ENCODE measurements around the gene MGAT3.
"Not testable (repeated sequence)": the region's sequence is repeated elsewhere in the genome, so short reads cannot be mapped to it uniquely, and the experiment has no call there.

Gene MGAT3

GRCh38 chr22:39504071-39504470 is 47.3 kb downstream of the MGAT3 start:
- Histone ChIP-seq H3K9me3 (ENCODE audit: control insufficient read depth, low read length) (no peaks in the 10 kb centered on the region), H3K4me1 (ENCODE audit: control insufficient read depth, insufficient read depth, low read length, poor library complexity, severe bottlenecking) (peaks cover 6% of the 10 kb centered on the region), H3K27ac (ENCODE audit: low read depth, low read length, severe bottlenecking) (no peak overlapping the region), H3K4me3 (ENCODE audit: extremely low read depth, insufficient read depth, low read length, poor library complexity, severe bottlenecking) (no peak overlapping the region), H3K36me3 (ENCODE audit: control insufficient read depth, insufficient read depth, low read length) (peaks cover 55% of the 10 kb centered on the region)
- 96 to 99% methylated on average over 14 to 15 of the region's 16 CpGs for WGBS, 2 experiments (ENCODE audit: insufficient coverage in 2 of 2)

- not testable (repeated sequence) for H3K27ac ChIP-seq (ENCODE audit: low read depth, low read length, severe bottlenecking); H3K4me1 ChIP-seq (ENCODE audit: control insufficient read depth, insufficient read depth, low read length, poor library complexity, severe bottlenecking); H3K4me3 ChIP-seq (ENCODE audit: extremely low read depth, insufficient read depth, low read length, poor library complexity, severe bottlenecking); H3K9me3 ChIP-seq (ENCODE audit: control insufficient read depth, low read length)
- 93 to 95% methylated on average over 6 of the region's 10 CpGs for WGBS, 2 experiments (ENCODE audit: insufficient coverage in 2 of 2)
- H3K36me3 ChIP-seq (ENCODE audit: control insufficient read depth, insufficient read depth, low read length) = peaks cover 84% of the 10 kb centered on the region
Measured at GRCh38 chr22:39507021-39507420, 50.2 kb downstream of the MGAT3 start.

GRCh38 chr22:39508393-39508792 is 51.6 kb downstream of the MGAT3 start:
- Histone ChIP-seq H3K27ac (ENCODE audit: low read depth, low read length, severe bottlenecking) (no peak overlapping the region), H3K9me3 (ENCODE audit: control insufficient read depth, low read length) (no peaks in the 10 kb centered on the region), H3K4me1 (ENCODE audit: control insufficient read depth, insufficient read depth, low read length, poor library complexity, severe bottlenecking) (peaks cover 2% of the 10 kb centered on the region), H3K4me3 (ENCODE audit: extremely low read depth, insufficient read depth, low read length, poor library complexity, severe bottlenecking) (no peak overlapping the region), H3K36me3 (ENCODE audit: control insufficient read depth, insufficient read depth, low read length) (peaks cover 93% of the 10 kb centered on the region)
- 86 to 100% methylated on average over 2 of the region's 4 CpGs for WGBS, 2 experiments (ENCODE audit: insufficient coverage in 2 of 2)

- Histone ChIP-seq H3K4me3 (ENCODE audit: extremely low read depth, insufficient read depth, low read length, poor library complexity, severe bottlenecking) (no peak overlapping the region), H3K27ac (ENCODE audit: low read depth, low read length, severe bottlenecking) (no peak overlapping the region), H3K36me3 (ENCODE audit: control insufficient read depth, insufficient read depth, low read length) (peaks cover 95% of the 10 kb centered on the region), H3K9me3 (ENCODE audit: control insufficient read depth, low read length) (no peaks in the 10 kb centered on the region), H3K4me1 (ENCODE audit: control insufficient read depth, insufficient read depth, low read length, poor library complexity, severe bottlenecking) (no peaks in the 10 kb centered on the region)
- no CpG with 5 or more reads among the region's 4 CpGs for whole genome bisulfite sequencing, 2 experiments (ENCODE audit: insufficient coverage in 2 of 2)
Measured at GRCh38 chr22:39510529-39511149, 53.8 kb downstream of the MGAT3 start.

GRCh38 chr22:39511226-39511625 is 54.4 kb downstream of the MGAT3 start:
- Histone ChIP-seq H3K9me3 (ENCODE audit: control insufficient read depth, low read length) (no peaks in the 10 kb centered on the region), H3K36me3 (ENCODE audit: control insufficient read depth, insufficient read depth, low read length) (peaks cover 95% of the 10 kb centered on the region), H3K4me1 (ENCODE audit: control insufficient read depth, insufficient read depth, low read length, poor library complexity, severe bottlenecking) (no peaks in the 10 kb centered on the region), H3K27ac (ENCODE audit: low read depth, low read length, severe bottlenecking) (no peak overlapping the region), H3K4me3 (ENCODE audit: extremely low read depth, insufficient read depth, low read length, poor library complexity, severe bottlenecking) (no peak overlapping the region)
- 96 to 97% methylated on average over 5 to 10 of the region's 13 CpGs for WGBS, 2 experiments (ENCODE audit: insufficient coverage in 2 of 2)

GRCh38 chr22:39512026-39512425 is 55.2 kb downstream of the MGAT3 start:
- Histone ChIP-seq H3K9me3 (ENCODE audit: control insufficient read depth, low read length) (no peaks in the 10 kb centered on the region), H3K4me1 (ENCODE audit: control insufficient read depth, insufficient read depth, low read length, poor library complexity, severe bottlenecking) (no peaks in the 10 kb centered on the region), H3K4me3 (ENCODE audit: extremely low read depth, insufficient read depth, low read length, poor library complexity, severe bottlenecking) (no peak overlapping the region), H3K27ac (ENCODE audit: low read depth, low read length, severe bottlenecking) (no peak overlapping the region), H3K36me3 (ENCODE audit: control insufficient read depth, insufficient read depth, low read length) (peaks cover 95% of the 10 kb centered on the region)
- WGBS, 2 experiments (ENCODE audit: insufficient coverage in 2 of 2) = 91 to 99% methylated on average over 10 of the region's 10 CpGs

GRCh38 chr22:39513791-39514190 is 57.0 kb downstream of the MGAT3 start:
- Histone ChIP-seq H3K9me3 (ENCODE audit: control insufficient read depth, low read length) (no peaks in the 10 kb centered on the region), H3K4me3 (ENCODE audit: extremely low read depth, insufficient read depth, low read length, poor library complexity, severe bottlenecking) (no peak overlapping the region), H3K36me3 (ENCODE audit: control insufficient read depth, insufficient read depth, low read length) (peaks cover 90% of the 10 kb centered on the region), H3K4me1 (ENCODE audit: control insufficient read depth, insufficient read depth, low read length, poor library complexity, severe bottlenecking) (peaks cover 5% of the 10 kb centered on the region), H3K27ac (ENCODE audit: low read depth, low read length, severe bottlenecking) (no peak overlapping the region)
- 93 to 99% methylated on average over 8 to 18 of the region's 18 CpGs for WGBS, 2 experiments (ENCODE audit: insufficient coverage in 2 of 2)

GRCh38 chr22:39514373-39514973 is 57.7 kb downstream of the MGAT3 start:
- H3K36me3 ChIP-seq (ENCODE audit: control insufficient read depth, insufficient read depth, low read length) = peaks cover 83% of the 10 kb centered on the region
- no peak overlapping the region for H3K27ac ChIP-seq (ENCODE audit: low read depth, low read length, severe bottlenecking)
- peaks cover 5% of the 10 kb centered on the region for H3K4me1 ChIP-seq (ENCODE audit: control insufficient read depth, insufficient read depth, low read length, poor library complexity, severe bottlenecking)
- H3K4me3 ChIP-seq (ENCODE audit: extremely low read depth, insufficient read depth, low read length, poor library complexity, severe bottlenecking) = no peak overlapping the region
- WGBS, 2 experiments (ENCODE audit: insufficient coverage in 2 of 2) = 67 to 73% methylated on average over 4 to 7 of the region's 8 CpGs
- H3K9me3 ChIP-seq (ENCODE audit: control insufficient read depth, low read length) = no peaks in the 10 kb centered on the region

- 96 to 100% methylated on average over 2 to 7 of the region's 12 CpGs for WGBS, 2 experiments (ENCODE audit: insufficient coverage in 2 of 2)
- Histone ChIP-seq H3K36me3 (ENCODE audit: control insufficient read depth, insufficient read depth, low read length) (peaks cover 73% of the 10 kb centered on the region), H3K9me3 (ENCODE audit: control insufficient read depth, low read length) (no peaks in the 10 kb centered on the region), H3K4me3 (ENCODE audit: extremely low read depth, insufficient read depth, low read length, poor library complexity, severe bottlenecking) (no peak overlapping the region), H3K27ac (ENCODE audit: low read depth, low read length, severe bottlenecking) (no peak overlapping the region), H3K4me1 (ENCODE audit: control insufficient read depth, insufficient read depth, low read length, poor library complexity, severe bottlenecking) (peaks cover 5% of the 10 kb centered on the region)
Measured at GRCh38 chr22:39515266-39516050, 58.6 kb downstream of the MGAT3 start.

- no peaks in the 10 kb centered on the region for H3K9me3 ChIP-seq (ENCODE audit: control insufficient read depth, low read length)
- peaks cover 68% of the 10 kb centered on the region for H3K36me3 ChIP-seq (ENCODE audit: control insufficient read depth, insufficient read depth, low read length)
- H3K4me3 ChIP-seq (ENCODE audit: extremely low read depth, insufficient read depth, low read length, poor library complexity, severe bottlenecking) = no peak overlapping the region
- no peak overlapping the region for H3K27ac ChIP-seq (ENCODE audit: low read depth, low read length, severe bottlenecking)
- peaks cover 5% of the 10 kb centered on the region for H3K4me1 ChIP-seq (ENCODE audit: control insufficient read depth, insufficient read depth, low read length, poor library complexity, severe bottlenecking)
- 96 to 100% methylated on average over 3 of the region's 3 CpGs for WGBS, 2 experiments (ENCODE audit: insufficient coverage in 2 of 2)
Measured at GRCh38 chr22:39517470-39517869, 60.7 kb downstream of the MGAT3 start.
